ENCODE measurements around the gene MYO15B. TPM values are rescaled to one million over a fixed set of nuclear protein-coding genes. Genes with fewer than 3 reads are reported as not detected.

The MYO15B gene
- total and polyA plus RNA-seq, 2 donors (not counting 1 experiment from before 2014, with no cell fraction given): 452 to 1,019 TPM

DNA sequence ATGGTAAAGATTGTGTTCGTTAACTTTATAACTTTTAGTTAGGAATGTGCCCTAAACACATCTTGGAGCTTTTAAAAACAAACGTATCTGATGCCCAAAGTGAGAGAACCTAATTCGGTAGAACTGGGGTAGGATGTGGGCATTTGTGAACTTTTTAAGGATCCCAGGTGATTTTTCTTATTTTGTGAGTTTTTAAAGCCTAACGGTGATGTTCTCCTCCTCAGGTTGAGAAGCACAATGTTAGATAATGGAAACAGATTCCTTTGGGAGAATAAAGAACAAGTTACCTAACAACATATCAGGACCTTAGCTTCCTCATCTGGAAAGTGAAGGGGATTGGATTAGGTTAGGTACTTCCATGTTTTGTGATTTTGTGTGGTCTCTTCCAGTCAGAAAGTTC, 80.2 kb downstream of the MYO15B start:
- TF ChIP-seq, protein P1, sequence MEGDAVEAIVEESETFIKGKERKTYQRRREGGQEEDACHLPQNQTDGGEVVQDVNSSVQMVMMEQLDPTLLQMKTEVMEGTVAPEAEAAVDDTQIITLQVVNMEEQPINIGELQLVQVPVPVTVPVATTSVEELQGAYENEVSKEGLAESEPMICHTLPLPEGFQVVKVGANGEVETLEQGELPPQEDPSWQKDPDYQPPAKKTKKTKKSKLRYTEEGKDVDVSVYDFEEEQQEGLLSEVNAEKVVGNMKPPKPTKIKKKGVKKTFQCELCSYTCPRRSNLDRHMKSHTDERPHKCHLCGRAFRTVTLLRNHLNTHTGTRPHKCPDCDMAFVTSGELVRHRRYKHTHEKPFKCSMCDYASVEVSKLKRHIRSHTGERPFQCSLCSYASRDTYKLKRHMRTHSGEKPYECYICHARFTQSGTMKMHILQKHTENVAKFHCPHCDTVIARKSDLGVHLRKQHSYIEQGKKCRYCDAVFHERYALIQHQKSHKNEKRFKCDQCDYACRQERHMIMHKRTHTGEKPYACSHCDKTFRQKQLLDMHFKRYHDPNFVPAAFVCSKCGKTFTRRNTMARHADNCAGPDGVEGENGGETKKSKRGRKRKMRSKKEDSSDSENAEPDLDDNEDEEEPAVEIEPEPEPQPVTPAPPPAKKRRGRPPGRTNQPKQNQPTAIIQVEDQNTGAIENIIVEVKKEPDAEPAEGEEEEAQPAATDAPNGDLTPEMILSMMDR (IDR thresholded peaks at IDR 0.05): no peak
- TF ChIP-seq EZH2 (IDR thresholded peaks at IDR 0.05; ENCODE audit: borderline replicate concordance, insufficient read depth, low read depth, low read length, poor library complexity, severe bottlenecking): no peak
- intact Hi-C loops (cut with micrococcal nuclease): loop anchor here (2.0 to 10.0 kb wide), 3 partner anchors 187 to 687 kb away; partner anchors contain the start of gene WBP2
- peaks cover 13 to 39% of the 10 kb centered on the region in 2 experiments for H3K36me3 ChIP-seq (replicated peaks in 1 of 2; ENCODE audit: control extremely low read depth in 1 of 2, control insufficient read depth in 1 of 2, extremely low read depth in 1 of 2, insufficient read depth in 2 of 2, low read length in 1 of 2)
- Mint-ChIP-seq H3K4me3 (no peak overlapping the region), H3K4me1 (peaks cover 29% of the 10 kb centered on the region), H3K9me3 (ENCODE audit: insufficient read depth) (no peaks in the 10 kb centered on the region), H3K27me3 (no peaks in the 10 kb centered on the region), H3K27ac (no peak overlapping the region)
- POLR2A ChIA-PET: interaction anchor here (0.7 kb wide), 1 partner anchor 22 kb away, joined by 3 read pairs; no protein-coding TSS in a partner anchor
- CTCF ChIA-PET: interaction anchor here (1.1 to 2.8 kb wide), 8 partner anchors 10 to 117 kb away, joined by 3 to 13 read pairs (median 4); partner anchors contain the start of genes SMIM5 and UNK
- peak overlapping the region; percentile 97 for H3K9ac ChIP-seq (ENCODE audit: low read length)
- peak overlapping the region; percentile 96 for H3K4me2 ChIP-seq (replicated peaks; ENCODE audit: low read depth, low read length, poor library complexity, severe bottlenecking)
- WGBS (ENCODE audit: insufficient coverage): 10% methylated on average over 2 of the region's 4 CpGs
- peaks cover 66% of the 10 kb centered on the region for H3K79me2 ChIP-seq (ENCODE audit: control insufficient read depth, insufficient read depth, low read length)
- no peaks in the 10 kb centered on the region for H3K27me3 ChIP-seq (replicated peaks in 1 of 4; ENCODE audit: control extremely low read depth in 1 of 4, control insufficient read depth in 3 of 4, insufficient read depth in 4 of 4, low read length in 3 of 4)
- DNase-seq (no peak), ATAC-seq (ENCODE audit: low read depth) (no peak)
- peaks cover 25% of the 10 kb centered on the region for H4K20me1 ChIP-seq (ENCODE audit: control insufficient read depth, insufficient read depth, low read length, poor library complexity, severe bottlenecking)
- H2AFZ ChIP-seq (ENCODE audit: insufficient read depth, low read depth, low read length, poor library complexity, severe bottlenecking): peak overlapping the region; percentile 93
- H3K9me3 ChIP-seq (ENCODE audit: control extremely low read depth in 1 of 3, control insufficient read depth in 2 of 3, insufficient read depth in 1 of 3, low read length in 2 of 3): peaks cover 0 to 5% (median 2%) of the 10 kb centered on the region in 3 donors
- peaks cover 40 to 46% of the 10 kb centered on the region in 2 donors for H3K4me1 ChIP-seq (ENCODE audit: control insufficient read depth in 2 of 2, insufficient read depth in 2 of 2, low read length in 2 of 2)
- peak overlapping the region; percentile 84 to 89 for H3K27ac ChIP-seq (ENCODE audit: low read length in 2 of 2)
- H3K4me3 ChIP-seq (ENCODE audit: control extremely low read depth in 1 of 5, extremely low read depth in 1 of 5, insufficient read depth in 1 of 5, low read depth in 2 of 5, low read length in 4 of 5): peak overlapping the region; percentile 84 to 99 (median 98)

DNA sequence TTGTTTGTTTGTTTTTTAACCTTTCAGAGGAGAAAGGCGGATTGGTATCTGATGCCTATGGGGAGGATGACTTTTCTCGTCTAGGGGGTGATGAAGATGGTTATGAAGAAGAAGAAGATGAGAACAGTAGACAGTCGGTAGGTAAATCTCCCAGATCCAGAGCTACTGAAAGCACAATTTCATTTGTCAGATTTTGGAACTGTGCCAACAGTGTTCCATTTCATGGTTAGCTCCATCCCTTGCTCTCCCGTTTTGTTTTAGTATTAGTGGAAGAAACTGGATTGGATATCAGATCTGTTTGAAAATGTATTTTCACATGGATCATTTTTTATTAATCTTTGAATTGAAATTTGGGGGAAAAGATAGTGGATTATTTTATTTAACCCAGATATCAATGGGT, 80.9 kb downstream of the MYO15B start:
- Mint-ChIP-seq H3K9me3 (ENCODE audit: insufficient read depth) (no peaks in the 10 kb centered on the region), H3K4me3 (no peak overlapping the region), H3K27ac (no peak overlapping the region), H3K27me3 (no peaks in the 10 kb centered on the region), H3K4me1 (peaks cover 30% of the 10 kb centered on the region)
- Histone ChIP-seq H3K27ac (ENCODE audit: low read length in 2 of 2) (peak overlapping the region in 1 of 2 donors; percentile 89), H3K9ac (ENCODE audit: low read length) (peak overlapping the region; percentile 97), H3K4me3 (ENCODE audit: control extremely low read depth in 1 of 5, extremely low read depth in 1 of 5, insufficient read depth in 1 of 5, low read depth in 2 of 5, low read length in 4 of 5) (peak overlapping the region in 1 of 5 experiments; percentile 98), H3K9me3 (ENCODE audit: control extremely low read depth in 1 of 3, control insufficient read depth in 2 of 3, insufficient read depth in 1 of 3, low read length in 2 of 3) (peaks cover 0 to 5% (median 2%) of the 10 kb centered on the region in 3 donors), H4K20me1 (ENCODE audit: control insufficient read depth, insufficient read depth, low read length, poor library complexity, severe bottlenecking) (peaks cover 25% of the 10 kb centered on the region), H2AFZ (ENCODE audit: insufficient read depth, low read depth, low read length, poor library complexity, severe bottlenecking) (no peak overlapping the region), H3K4me2 (replicated peaks; ENCODE audit: low read depth, low read length, poor library complexity, severe bottlenecking) (peak overlapping the region; percentile 96), H3K27me3 (replicated peaks in 1 of 4; ENCODE audit: control extremely low read depth in 1 of 4, control insufficient read depth in 3 of 4, insufficient read depth in 4 of 4, low read length in 3 of 4) (no peaks in the 10 kb centered on the region), H3K4me1 (ENCODE audit: control insufficient read depth in 2 of 2, insufficient read depth in 2 of 2, low read length in 2 of 2) (peaks cover 38 to 43% of the 10 kb centered on the region in 2 donors), H3K36me3 (replicated peaks in 1 of 2; ENCODE audit: control extremely low read depth in 1 of 2, control insufficient read depth in 1 of 2, extremely low read depth in 1 of 2, insufficient read depth in 2 of 2, low read length in 1 of 2) (peaks cover 13 to 44% of the 10 kb centered on the region in 2 experiments), H3K79me2 (ENCODE audit: control insufficient read depth, insufficient read depth, low read length) (peaks cover 72% of the 10 kb centered on the region)
- ATAC-seq (ENCODE audit: low read depth) (no peak), DNase-seq (no peak)
- ChIA-PET CTCF (interaction anchor here (1.1 to 1.6 kb wide), 4 partner anchors 11 to 116 kb away, joined by 3 to 6 read pairs (median 4); partner anchors contain the start of gene UNK), POLR2A (interaction anchor here (0.7 kb wide), 1 partner anchor 23 kb away, joined by 3 read pairs; no protein-coding TSS in a partner anchor)
- TF ChIP-seq EZH2 (IDR thresholded peaks at IDR 0.05; ENCODE audit: borderline replicate concordance, insufficient read depth, low read depth, low read length, poor library complexity, severe bottlenecking): no peak
- TF ChIP-seq, protein P1 (IDR thresholded peaks at IDR 0.05): no peak
- 100% methylated on average over 2 of the region's 4 CpGs for WGBS (ENCODE audit: insufficient coverage)
- intact Hi-C loops (cut with micrococcal nuclease): loop anchor here (10.0 kb wide), 2 partner anchors 186 to 374 kb away; partner anchors contain the start of gene WBP2
